GM19193 (cell line): Measurements from ENCODE around the gene CD2AP.
A peak's percentile ranks its signal among the peaks of the same experiment; 100 is the strongest.

Source experiments
- POLR2A ChIP-seq: IDR thresholded peaks from 4 replicates; pipeline ENCODE4 v1.6.1; 2011; ENCODE audit not compliant: insufficient read depth, insufficient read length; ENCODE audit errors: extremely low read depth

CD2AP gene, protein sequence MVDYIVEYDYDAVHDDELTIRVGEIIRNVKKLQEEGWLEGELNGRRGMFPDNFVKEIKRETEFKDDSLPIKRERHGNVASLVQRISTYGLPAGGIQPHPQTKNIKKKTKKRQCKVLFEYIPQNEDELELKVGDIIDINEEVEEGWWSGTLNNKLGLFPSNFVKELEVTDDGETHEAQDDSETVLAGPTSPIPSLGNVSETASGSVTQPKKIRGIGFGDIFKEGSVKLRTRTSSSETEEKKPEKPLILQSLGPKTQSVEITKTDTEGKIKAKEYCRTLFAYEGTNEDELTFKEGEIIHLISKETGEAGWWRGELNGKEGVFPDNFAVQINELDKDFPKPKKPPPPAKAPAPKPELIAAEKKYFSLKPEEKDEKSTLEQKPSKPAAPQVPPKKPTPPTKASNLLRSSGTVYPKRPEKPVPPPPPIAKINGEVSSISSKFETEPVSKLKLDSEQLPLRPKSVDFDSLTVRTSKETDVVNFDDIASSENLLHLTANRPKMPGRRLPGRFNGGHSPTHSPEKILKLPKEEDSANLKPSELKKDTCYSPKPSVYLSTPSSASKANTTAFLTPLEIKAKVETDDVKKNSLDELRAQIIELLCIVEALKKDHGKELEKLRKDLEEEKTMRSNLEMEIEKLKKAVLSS

DNA sequence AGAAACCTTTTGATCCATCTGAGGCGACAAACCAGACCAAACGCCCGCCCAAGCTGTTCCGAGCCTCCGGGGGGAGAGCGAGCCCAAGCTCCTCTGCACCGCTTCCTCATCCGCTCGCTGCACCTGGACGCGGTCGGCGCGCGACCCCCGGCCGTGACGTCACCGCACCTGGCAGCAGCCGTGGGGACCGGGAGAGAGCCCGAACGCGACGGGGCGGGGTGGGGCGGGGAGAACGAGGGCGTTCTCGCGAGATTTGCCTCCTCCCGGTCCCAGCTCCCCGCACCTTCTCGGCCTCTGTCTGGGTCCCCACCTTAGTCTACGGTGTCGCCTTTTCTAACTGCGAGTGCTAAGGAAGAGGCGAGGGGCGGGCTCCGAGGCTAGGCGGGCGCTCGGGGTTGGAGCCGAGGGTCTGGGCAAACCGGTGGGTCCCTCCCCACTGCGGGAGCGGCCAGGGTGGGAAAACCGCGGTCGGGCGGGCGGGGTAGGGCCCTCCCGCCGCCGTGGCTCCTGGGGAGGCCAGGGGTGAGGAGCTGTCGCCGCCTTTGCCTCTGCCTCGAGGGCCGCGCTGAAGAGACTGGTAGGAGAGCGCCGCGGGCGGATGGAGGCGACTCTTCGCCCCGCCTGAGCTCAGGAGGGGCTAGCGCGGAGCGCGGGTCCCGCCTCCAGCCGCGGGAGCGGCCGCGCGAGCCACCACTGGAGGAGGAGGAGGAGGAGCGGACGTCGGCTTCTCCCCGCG, at the start of gene CD2AP:
CD2AP (plus strand) TSS at position 293 of the 736 bp plus-strand sequence. CDS start 456 bp downstream, outside the sequence.
- TF ChIP-seq POLR2A, result peak; percentile 88

DNA sequence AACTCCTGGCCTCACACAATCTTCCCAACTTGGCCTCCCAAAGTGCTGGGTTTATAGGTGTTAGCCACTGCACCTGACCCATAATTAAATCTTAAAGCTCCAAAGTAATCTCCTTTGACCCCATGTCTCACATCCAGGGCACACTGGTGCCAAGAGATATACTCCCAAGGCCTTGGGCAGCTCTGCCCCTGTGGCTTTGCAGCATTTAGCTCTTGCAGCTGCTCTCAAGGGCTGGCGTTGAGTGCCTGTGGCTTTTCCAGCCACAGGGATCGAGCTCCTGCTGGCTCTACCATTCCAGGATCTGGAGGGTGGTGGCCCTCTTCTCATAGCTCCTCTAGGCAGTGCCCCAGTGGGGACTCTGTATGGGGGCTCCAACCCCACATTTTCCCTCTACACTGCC, 49.3 kb upstream of the CD2AP start:
- TF ChIP-seq POLR2A, result no peak

DNA sequence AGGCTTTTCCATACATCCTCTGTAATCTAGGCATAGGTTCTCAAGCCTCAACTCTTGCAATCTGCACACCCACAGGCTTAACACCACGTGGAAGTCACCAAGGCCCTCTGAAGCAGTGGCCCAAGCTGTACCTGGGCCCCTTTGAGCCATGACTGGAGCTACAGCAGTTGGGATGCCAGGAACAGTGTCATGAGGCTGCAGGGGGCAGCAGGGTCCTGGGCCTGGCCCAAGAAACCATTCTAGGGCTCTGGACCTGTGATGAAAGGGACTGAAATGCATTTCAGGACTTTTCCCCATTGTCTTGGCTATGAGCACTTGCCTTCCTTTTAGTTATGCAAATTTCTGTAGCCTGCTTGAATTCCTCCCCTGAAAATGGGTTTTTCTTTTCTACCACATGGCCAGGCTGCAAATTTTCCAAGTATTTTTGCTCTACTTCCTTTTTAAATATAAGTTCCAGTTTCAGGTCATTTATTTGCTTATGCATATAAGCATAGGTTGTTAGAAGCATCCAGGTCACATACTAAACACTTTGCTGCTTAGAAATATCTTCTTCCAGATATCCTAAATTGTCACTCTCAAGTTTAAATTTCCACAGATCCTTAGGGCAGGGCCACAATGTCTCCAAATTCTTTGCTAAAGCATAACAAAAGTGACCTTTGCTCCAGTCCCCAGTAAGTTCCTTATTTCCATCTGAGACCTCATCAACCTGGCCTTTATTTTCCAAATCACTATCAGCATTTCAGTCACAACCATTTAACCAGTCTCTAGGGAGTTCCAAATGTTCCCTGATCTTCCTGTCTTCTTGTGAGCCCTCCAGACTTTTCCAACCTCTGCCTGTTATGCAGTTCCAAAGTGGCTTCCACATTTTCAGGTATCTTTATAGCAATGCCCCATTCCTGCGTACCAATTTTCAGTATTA, 48.6 kb upstream of the CD2AP start:
- TF ChIP-seq POLR2A, result no peak

DNA sequence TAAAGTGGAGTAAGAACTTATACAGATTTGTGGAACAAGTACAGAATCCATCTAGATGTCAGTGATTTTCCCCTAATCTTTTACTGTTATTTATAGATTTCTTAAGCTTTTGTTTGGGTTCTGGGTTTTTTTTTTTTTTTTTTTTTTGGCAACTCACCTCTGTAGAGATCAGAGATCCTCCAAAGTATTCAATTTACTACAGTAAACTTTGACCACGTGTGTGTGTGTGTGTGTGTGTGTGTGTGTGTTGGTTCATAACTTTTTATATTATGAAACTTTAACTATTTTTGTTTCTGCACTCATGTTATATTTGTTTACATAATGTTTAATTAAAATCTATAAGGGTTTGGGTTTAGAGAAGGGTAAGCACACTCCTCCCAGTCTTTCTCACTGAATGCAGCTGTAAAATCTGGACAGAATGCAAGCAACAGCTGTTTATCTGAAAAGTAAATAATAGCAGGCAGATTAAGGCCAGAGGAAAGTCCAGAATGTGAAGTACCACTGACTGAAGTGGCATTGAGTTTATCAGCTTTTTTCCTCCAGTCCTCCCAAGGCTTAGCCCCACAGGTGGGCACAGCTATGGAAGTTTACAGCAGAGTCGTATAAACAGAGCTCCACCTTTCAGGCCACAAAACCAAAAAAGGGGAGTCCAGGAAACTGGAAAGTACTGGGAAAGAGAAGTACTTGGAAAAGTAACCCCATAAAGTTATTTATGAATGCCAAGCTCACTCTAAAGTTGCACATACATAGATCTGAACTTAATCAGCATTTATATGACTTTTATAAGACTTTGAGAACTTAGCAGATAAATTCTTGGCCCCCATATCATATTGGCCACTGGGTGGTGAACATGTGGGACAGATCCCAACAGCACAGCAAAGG, 43.0 kb upstream of the CD2AP start:
- TF ChIP-seq POLR2A, result no peak

DNA sequence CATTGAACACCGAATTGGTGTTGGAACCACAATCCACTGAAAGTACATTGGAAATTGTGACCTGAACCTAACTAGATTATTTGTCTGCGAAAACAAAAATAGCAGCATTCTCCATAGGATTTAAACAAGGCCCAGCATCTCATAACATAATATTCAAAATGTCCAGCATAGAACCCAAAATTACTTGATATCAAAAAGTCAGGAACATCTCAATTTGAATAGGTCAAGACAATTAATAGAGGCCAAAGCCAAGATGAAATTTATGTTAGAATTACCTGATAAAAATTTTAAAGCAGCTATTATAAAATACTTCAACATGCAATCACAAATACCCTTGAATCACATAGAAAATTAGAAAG, 42.4 kb upstream of the CD2AP start:
- no peak for TF ChIP-seq POLR2A

DNA sequence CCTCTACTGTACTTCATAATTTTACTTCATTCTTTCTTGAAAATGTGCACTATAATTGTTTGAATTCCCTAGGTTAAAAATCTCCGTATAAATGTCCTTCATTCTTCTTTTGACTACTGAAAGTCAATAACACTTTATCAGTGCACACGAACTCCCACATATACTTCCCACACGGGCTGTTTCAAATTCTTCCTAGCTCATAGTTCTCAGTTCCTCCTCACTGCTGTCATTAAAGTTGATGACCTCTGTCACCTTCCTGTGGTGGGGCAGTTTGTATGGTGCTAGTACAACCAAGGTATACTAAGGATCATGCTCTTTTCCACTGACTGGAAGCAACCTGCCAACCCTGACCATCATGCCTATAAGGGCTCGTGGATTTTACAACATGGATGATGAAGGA, 40.0 kb upstream of the CD2AP start:
- no peak for TF ChIP-seq POLR2A

DNA sequence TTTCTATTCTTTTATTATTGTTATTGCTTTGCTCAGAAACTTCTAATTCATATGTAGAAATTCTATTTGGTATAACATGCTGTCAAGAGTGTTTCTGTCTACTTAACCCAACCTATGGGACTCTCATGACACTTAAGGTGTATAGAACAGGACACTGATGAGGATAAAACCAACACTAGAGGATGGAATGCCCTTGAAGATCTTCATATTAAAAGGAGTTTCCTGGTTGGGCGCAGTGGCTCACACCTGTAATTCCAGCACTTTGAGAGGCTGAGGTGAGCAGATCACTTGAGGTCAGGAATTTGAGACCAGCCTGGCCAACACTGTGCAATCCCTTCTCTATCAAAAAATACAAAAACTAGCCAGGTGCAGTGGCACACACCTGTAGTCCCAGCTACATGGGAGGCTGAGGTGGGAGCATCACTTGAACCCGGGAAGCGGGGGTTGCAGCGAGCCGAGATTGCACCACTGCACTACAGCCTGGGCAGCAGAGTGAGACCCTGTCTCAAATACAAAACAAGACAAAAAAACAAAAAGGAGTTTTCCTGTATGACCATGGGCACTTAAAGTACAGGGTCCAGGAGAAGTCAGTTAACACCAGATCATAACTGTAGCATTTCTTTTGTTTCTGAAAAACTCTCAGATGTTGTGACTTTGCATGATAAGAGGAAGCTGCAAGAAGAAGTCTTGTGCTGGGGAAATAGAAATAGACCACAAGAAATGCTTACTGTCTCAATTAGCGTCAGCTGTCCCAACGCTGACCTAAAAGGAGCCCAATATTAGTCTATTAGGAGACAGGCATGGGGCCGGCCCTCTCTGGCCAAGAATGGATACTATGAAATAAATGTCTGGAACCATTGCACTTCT, 38.9 kb upstream of the CD2AP start:
- TF ChIP-seq POLR2A, result no peak

DNA sequence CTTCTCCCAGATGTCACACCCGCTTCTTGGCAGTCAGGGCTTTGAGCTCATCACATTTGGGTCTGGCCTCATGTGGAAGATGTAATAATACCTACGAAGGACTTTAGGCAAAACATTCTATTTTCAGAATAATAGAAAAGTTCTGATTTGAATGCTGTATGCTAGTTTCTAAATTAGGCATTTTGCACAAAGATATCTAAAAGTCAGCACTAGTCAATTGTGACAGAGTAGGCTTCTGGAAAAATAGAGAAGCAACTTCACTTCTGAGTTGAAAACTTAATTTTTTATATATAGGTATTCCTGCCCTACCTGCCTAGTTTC, 38.3 kb upstream of the CD2AP start:
- TF ChIP-seq POLR2A, result no peak

DNA sequence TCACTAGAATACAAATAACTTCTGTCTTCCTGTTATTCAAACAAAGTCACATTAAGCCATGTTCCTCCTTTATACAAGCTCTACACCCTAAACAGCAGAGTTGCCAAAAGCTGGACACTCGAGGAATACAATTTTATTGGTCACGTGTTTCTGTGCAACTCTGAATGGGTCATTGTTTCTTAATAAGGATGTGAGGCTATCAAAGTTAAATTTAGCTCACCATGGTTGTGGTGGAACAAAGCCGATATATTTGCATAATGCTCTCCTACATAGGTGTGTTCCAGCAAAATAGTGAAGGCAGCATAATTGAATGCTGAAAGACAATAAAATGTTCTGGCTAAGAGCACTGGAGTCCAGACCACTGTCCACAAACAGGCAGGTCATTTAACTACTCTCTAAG, 36.9 kb upstream of the CD2AP start:
- no peak for TF ChIP-seq POLR2A

DNA sequence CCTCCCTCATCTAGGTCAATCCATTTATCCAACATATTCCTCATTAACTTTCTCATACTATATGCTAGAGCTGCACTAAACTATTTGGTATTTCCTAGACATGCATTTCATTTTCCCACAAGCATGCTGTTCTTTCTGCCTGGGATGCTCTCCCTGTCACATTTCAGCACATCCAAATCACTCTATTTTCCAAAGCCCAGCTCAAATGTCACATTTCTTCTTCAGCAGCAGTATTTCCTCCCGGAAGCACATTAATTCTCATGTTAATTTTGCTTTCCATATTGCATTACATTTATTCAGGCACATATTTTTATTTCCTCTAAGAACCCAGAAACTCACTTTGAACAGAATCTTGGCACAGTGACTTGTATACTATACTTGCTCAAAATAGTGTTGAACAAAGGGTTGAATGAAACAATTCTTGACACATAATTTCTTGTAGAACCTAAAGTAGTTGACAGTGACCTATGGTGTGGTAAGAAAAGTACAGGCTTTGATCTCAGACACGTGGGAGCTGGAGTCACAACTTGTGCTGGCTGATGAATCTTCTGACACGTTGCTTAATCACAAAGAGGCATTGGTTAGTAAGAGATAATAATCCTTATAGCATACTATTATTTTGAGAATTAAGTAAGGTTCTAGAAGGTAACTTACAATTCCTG, 30.8 kb upstream of the CD2AP start:
- TF ChIP-seq POLR2A, result no peak

DNA sequence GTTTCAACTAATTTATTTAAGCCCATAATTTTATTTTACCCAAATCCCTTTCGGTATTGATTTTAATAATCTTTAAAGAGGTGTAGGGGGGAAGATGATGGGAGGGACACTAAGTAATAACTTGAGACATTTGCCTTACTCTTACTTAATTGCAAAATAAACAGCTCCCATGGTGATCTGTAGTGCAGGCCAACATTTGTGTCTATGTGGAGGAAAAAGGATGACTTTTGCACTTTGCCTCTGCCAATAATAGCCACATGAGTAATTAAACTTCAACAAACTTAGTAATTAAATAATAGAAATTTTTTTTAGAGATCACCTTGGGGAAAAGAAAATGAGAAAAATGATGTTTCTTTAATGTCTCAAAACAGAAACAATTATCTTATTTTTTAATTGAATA, 29.9 kb upstream of the CD2AP start:
- no peak for TF ChIP-seq POLR2A

DNA sequence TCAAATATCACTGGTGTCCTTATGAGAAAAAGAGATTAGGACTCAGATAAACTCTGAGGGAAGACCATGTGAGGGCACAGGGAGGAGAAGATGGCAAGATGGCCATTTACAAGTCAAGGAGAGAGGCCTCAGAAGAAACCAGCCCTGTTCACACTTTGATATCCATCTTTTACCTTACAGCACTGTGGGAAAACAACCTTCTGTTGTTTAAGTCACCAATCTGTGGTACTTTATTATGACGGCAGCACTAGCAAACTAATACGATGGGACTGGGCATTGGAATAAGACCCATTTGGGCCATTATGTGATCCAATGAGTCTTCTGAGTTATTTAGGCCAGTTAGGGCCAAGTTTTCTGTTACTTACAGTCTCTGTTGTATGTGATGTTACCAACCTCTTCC, 26.4 kb upstream of the CD2AP start:
- TF ChIP-seq POLR2A, result no peak
